GM18873 (cell line): ENCODE measurements around the gene SLC39A12.

Experiments used
- ATAC-seq: cut with Tn5 transposase; IDR thresholded peaks from one replicate; pipeline ENCODE4 v1.9.1; 2021; ENCODE audit warnings: mild to moderate bottlenecking, moderate library complexity, moderate number of reproducible peaks; ENCODE audit not compliant: unreplicated experiment, low FRiP score

Gene SLC39A12

DNA sequence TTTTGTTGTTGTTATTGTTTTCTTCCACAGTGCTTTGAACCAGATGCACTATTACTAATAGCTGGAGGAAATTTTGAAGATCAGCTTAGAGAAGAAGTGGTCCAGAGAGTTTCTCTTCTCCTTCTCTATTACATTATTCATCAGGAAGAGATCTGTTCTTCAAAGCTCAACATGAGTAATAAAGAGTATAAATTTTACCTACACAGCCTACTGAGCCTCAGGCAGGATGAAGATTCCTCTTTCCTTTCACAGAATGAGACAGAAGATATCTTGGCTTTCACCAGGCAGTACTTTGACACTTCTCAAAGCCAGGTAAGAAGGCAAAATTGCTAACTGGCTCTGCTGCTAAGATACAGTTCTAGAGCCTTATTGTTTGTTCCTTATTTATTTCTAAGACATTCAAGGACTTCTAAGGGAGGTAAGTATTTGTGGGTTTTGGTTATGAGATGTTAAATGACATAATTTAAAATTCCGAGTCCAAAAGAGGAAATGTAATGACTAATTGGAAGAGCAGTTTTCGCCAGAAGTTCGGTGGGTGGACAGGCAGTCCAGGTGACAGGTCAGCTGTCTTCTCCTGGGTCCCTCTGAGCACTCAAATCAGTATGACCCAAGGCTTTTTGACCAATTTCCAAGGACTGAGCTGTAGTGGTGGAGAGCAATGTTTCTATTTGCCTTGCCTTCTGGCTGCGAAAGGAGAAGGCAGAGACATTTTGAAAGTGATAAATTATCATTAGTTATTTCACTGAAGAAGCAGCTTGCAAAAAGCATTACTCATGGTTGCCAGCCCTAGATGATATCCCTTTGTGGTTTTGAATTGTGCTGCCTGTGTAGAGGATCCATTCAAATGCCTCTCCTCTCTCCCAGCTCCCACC, 10.1 kb downstream of the SLC39A12 start:
- no peak for ATAC-seq

- ATAC-seq: no peak
Measured at GRCh38 chr10:17963431-17963830, 11.7 kb downstream of the SLC39A12 start.

- no peak for ATAC-seq
Measured at GRCh38 chr10:17965649-17966235, 14.0 kb downstream of the SLC39A12 start.

DNA sequence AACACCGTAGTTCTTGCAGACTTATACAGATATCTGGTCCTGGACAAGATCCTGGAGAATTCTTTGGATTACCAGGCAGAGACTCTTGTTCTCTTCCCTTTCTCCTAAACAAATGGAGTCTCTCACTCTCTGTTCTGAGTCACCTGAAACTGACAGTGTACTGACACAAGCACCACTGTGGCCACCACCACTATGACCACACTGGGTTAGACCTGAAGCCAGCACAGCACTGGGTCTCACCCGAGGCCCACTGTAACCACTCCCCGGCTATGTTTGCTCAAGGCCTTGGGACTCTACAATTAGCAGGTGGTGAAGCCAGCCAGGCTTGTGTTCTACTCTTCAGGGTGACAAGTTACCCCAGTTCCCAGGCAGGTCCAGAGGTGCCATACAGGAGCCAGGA, 22.8 kb downstream of the SLC39A12 start:
- ATAC-seq: no peak

DNA sequence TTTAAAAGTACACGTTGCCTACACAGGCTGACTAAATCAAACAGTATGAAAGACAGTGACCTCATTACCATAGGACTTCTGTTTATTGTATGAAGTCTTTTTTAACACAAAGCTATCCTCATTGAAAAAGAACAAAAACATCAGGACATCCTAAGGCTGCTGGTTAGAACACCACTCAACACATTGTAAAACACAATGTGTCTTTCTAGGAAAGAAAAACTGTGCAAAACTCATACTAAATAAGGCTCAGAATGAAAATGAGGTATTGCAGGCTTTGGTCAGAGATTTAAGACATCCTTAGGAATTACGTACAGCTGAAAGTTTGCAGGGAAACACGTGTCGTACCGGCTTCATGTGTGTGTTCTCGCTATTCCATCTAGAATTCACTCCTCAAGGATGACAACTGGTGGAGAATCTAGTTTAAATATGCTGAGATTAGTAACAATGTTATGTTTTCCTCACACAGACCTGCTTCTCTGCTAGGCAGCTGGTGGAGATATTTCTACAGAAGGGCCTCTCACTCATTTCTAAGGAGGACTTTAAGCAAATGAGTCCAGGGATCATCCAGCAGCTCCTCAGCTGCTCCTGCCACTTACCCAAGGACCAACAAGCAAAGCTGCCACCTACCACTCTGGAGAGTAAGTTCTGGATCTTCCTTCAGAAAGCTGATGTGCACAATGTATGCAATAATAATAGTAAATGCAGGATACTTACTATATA, 29.3 kb downstream of the SLC39A12 start:
- ATAC-seq: no peak

DNA sequence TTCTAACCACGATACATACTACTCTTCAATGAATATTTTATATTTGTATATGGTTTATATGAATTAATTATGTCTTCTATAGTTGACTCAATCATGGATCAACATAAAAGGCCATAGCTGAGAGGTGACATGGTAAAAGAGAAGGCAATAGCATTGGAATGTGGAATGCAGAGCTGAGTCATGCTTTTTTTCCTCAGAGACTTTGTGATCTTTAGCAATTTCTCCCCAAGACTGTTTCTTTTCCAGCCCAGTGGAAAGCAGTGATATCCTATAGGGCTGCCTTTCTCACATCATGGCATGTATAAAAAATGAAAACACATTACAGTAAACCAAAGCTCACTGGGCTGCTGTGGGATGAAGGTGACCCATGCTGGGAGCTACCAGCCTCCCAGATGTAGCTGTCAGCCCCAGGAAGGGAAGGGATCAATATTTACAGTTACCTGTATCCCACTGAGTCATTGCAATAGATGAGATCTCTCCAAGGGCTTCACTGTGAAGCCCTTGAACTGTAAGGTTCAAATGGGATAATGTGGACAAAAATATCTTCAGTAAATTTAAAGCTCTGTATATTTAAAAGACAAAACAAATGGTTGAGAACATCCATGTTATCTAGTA, 30.2 kb downstream of the SLC39A12 start:
- no peak for ATAC-seq

DNA sequence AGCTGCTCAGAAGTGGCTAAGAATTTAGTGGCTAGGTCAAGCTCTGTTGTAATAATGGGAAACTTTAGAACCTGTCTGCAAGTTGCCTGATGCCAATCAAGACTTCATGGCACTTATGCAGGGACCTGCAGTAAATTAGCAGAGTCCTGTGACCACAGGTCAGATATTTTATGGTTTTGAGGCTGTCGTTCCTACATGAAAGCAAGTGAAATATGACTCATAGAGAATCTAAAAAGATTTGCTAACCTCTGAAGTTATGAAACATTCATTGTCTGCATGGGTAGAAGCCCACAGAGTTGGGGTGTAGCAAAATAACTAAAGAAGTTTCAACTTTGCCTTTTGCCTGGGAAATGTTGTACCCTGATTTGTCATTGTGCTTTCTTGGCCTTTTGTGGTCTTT, 32.3 kb downstream of the SLC39A12 start:
- ATAC-seq: no peak

DNA sequence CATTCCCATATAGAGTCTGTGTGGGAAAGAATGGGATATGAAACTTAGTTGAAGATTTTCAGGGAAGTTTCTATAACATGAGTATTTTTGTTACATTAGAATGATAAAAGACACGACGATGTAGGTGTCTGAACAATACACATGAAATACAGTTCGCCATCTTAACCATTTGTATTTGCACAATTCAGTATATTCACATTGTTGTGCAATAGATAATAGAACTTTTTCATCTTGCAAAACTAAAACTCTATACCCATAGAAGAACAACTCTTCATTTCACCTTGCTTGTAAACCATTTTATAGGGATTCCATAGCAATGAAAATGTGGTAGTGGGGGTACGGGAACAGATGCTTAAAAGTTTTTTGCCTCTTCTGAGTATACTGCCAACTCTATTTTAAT, 32.8 kb downstream of the SLC39A12 start:
- ATAC-seq: no peak

GRCh38 chr10:17989908-17990767, 38.4 kb downstream of the SLC39A12 start:
- ATAC-seq: no peak

DNA sequence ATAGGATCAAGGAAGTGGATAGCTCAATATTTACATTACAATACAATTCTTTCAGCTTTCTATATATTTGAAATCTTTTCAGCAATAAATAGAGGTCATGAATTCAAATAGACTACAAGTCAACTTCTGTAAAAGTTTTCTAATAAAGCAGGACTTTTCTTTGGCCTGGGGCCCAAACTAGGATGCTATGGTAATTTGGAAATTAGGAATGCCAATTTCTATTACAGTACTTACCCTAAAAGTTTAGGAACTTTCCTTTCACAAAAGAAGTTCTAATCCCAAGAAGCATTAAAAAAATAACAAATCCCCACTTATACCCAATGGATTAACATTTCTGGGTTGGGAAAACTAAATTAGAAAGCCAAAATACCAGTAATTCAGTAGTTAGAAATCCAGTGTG, 40.5 kb downstream of the SLC39A12 start:
- ATAC-seq: no peak

- ATAC-seq: no peak
Measured at GRCh38 chr10:17993361-17993760, 41.6 kb downstream of the SLC39A12 start.

- no peak for ATAC-seq
Measured at GRCh38 chr10:18000601-18001000, 48.9 kb downstream of the SLC39A12 start.

DNA sequence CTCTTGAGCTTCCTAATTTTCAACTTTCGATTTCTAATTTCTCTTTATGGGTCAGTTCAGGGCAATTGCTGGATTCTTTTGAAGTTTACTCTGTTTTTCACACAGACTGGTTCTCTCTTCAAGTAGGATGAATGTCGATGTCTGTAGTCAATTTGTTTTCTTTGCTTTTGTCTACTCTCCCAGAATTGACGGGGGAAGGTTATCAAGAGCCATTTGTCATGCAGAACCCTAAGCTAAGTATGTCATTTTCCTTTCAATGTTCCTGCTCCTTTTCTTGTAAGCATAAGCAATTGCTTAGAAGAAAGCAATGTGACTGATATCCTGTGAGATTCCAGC, 53.7 kb downstream of the SLC39A12 start:
- ATAC-seq: no peak

DNA sequence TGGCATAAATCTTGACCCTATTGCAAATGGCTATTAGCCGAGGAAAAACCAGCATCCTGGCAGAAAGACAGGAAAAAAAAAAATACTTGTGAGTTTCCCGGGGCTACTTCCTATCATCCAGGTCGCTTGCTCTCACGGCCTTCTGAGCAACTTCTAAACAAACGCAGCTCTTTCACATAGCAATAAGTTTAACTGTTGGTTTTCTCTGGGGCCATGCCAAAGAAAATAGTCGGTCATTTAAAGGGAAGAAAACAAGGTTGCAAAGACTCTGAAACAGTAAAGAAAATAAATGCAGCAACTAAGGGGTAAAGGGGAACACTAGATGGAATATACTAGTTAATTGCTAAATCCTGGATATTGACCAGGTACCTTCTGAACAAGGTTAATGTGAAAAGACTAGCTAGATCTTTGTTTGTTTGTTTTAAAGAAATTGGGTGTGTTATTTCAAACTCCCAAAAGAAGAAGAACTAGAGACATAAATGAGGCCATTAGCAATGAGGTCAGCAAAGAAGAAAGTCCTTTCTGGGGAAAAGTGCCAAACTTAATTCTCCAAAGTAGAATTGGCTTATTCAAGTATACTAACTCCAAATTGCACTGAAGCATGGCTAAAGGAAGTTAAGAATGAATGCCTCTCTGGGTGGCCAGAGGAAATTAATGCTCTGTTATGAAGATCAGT, 54.2 kb downstream of the SLC39A12 start:
- no peak for ATAC-seq

- ATAC-seq: no peak
Measured at GRCh38 chr10:18008986-18009385, 57.3 kb downstream of the SLC39A12 start.

- ATAC-seq: no peak
Measured at GRCh38 chr10:18010050-18010449, 58.3 kb downstream of the SLC39A12 start.

DNA sequence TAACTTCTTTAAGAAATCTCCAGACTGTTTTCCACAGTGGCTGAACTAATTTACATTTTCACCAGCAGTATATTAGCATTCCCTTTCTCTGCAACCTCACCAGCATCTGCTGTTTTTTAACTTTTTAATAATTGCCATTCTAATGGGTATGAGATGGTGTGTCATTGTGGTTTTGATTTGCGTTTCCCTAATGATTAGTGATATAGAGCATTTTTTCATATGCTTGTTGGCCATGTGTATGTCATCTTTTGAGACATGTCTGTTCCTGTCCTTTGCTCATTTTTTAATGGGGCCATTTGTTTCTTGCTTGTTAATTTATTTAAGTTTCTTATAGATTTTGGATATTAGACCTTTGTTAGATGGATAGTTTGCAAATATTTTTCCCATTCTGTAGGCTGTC, 68.8 kb downstream of the SLC39A12 start:
- ATAC-seq: no peak

DNA sequence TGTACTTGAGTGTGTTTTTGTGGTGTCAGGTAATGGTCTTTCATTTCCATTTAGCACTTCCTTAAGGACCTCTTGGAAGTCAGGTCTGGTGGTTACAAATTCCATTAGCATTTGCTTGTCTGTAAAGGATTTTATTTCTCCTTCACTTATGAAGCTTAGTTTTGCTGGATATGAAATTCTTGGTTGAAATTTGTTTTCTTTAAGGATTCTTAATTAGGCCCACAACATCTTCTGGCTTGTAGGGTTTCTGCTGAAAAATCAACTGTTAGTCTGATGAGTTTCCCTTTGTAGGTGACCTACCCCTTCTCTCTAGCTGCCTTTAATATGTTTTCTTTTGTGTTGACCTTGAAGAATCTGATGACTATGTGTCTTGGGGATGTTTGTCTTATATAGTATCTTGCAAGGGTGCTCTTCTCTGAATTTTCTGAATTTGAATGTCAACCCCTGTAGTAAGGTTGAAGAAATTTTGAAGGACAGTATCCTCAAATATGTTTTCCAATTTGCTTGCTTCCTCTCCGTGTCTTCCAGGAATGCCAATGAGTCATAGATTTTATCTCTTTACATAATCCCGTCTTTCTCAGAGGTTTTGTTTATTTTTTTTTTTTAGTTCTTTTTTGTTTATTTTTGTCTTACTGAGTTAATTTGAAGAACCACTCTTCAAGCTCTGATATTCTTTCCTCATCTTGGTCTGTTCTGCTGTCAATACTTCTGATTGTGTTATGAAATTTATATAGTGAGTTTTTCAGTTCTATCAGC, 70.2 kb downstream of the SLC39A12 start:
- ATAC-seq: no peak
